HepG2 (cell line): Measurements from ENCODE around the gene RPL22L1. TPM values are rescaled to one million over a fixed set of nuclear protein-coding genes. Genes with fewer than 3 reads are reported as not detected.

ENCODE experiments used
- ATAC-seq: fragments of 200-7000 bp; cut with Tn5 transposase; 3 replicates; pipeline ENCODE4 v1.9.1; 2020; ENCODE audit warnings: mild to moderate bottlenecking, moderate library complexity
- BruUV-seq: library from RNA; stranded (reverse); fragments of 400-500 nt; replicated peaks from 2 replicates; lab custom pipeline; 2021; lab: Mats Ljungman, UMichigan
- CTCF ChIA-PET: fragments of 300-600 bp; formaldehyde crosslinking; extraction: SDS; loops from one replicate; lab custom pipeline; 2021; ENCODE audit warnings: low total read pairs, inconsistent platforms, low intra/inter-chr PET ratio; lab: Yijun Ruan, JAX
- POLR2A ChIA-PET: fragments of 350-600 bp; sonication (Branson Sonifier 250); formaldehyde crosslinking; loops from one replicate; lab custom pipeline; 2020; ENCODE audit warnings: antibody characterized with exemption, inconsistent platforms; lab: Yijun Ruan, JAX
- DNase-seq: peaks from one replicate; pipeline ENCODE4 v3.0.0-alpha.2; 2015; ENCODE audit warnings: low spot score
- FAIRE-seq: peaks from 3 replicates; lab custom pipeline; 2011; peaks lifted over from hg19 to GRCh38; lab: Jason Lieb, UNC
- H2AFZ ChIP-seq: one replicate; pipeline ENCODE4 v1.6.1; 2011; ENCODE audit warnings: low read length, inconsistent platforms
- H3K27ac ChIP-seq: fragments of 300-600 bp; 3 replicates; pipeline ENCODE4 v1.8.0; 2011; ENCODE audit warnings: mixed run types, mild to moderate bottlenecking, mixed read lengths, low read length, inconsistent platforms; ENCODE audit not compliant: insufficient read depth; ENCODE audit errors: extremely low read length
- H3K27me3 ChIP-seq, 2 experiments: fragments of 200-600 bp in 1 of 2; 2 replicates in 1 of 2; 3 replicates in 1 of 2; pipeline versions ENCODE4 v1.6.0 to v1.8.0; 2011; ENCODE audit warnings: low read length in 2 of 2, mild to moderate bottlenecking in 2 of 2, moderate library complexity in 2 of 2, inconsistent platforms in 1 of 2; ENCODE audit not compliant: insufficient read depth in 2 of 2, control insufficient read depth in 1 of 2
- H3K36me3 ChIP-seq, 2 experiments: fragments of 200-600 bp in 1 of 2; replicated peaks in 1 of 2; 2 replicates in 1 of 2; 3 replicates in 1 of 2; pipeline versions ENCODE4 v1.5.1 to v1.8.0; 2011; ENCODE audit warnings: low read length in 2 of 2, inconsistent platforms in 1 of 2; ENCODE audit not compliant: insufficient read depth in 2 of 2, control insufficient read depth in 1 of 2
- H3K4me1 ChIP-seq: 2 replicates; pipeline ENCODE4 v1.5.1; 2012; ENCODE audit warnings: low read length, inconsistent platforms; ENCODE audit not compliant: insufficient read depth
- H3K4me2 ChIP-seq: 2 replicates; pipeline ENCODE4 v1.6.0; 2011; ENCODE audit warnings: low read depth, low read length, inconsistent platforms
- H3K4me3 ChIP-seq, 3 experiments: fragments of 200-600 bp in 1 of 3; sonication (generic), shearing (Covaris generic) in 1 of 3; replicated peaks in 1 of 3; 2 replicates each; pipeline ENCODE4 v1.5.1; 2011 to 2016; ENCODE audit warnings: low read length in 3 of 3, inconsistent platforms in 2 of 3, low read depth in 2 of 3, mild to moderate bottlenecking in 2 of 3, control low read depth in 1 of 3, mixed read lengths in 1 of 3; ENCODE audit not compliant: insufficient read depth in 1 of 3
- H3K79me2 ChIP-seq: one replicate; pipeline ENCODE4 v1.6.1; 2011; ENCODE audit warnings: low read length, inconsistent platforms; ENCODE audit not compliant: insufficient read depth
- H3K9ac ChIP-seq: 2 replicates; pipeline ENCODE4 v1.6.0; 2011; ENCODE audit warnings: mild to moderate bottlenecking, low read depth, low read length, inconsistent platforms; ENCODE audit not compliant: insufficient read depth
- H3K9me3 ChIP-seq: 2 replicates; pipeline ENCODE4 v1.5.1; 2012; ENCODE audit warnings: mild to moderate bottlenecking, low read length
- H4K20me1 ChIP-seq: 2 replicates; pipeline ENCODE4 v1.6.0; 2011; ENCODE audit warnings: inconsistent platforms, mild to moderate bottlenecking, low read length, moderate library complexity; ENCODE audit not compliant: insufficient read depth
- HOXA9 ChIP-seq: sonication (generic); formaldehyde crosslinking; IDR thresholded peaks from 2 replicates; pipeline ENCODE4 v1.8.1; 2022; ENCODE audit warnings: missing genetic modification reagents, mild to moderate bottlenecking, moderate library complexity, borderline replicate concordance
- KIAA2018 ChIP-seq: sonication (generic); formaldehyde crosslinking; IDR thresholded peaks from 2 replicates; pipeline ENCODE4 v1.5.0; 2020; ENCODE audit warnings: mild to moderate bottlenecking, missing genetic modification reagents, borderline replicate concordance
- NKX3-1 ChIP-seq: sonication (generic); formaldehyde crosslinking; IDR thresholded peaks from 2 replicates; pipeline ENCODE4 v1.5.0; 2020; ENCODE audit warnings: missing genetic modification reagents
- POLR2A ChIP-seq, 2 experiments: IDR thresholded peaks; 2 replicates each; pipeline ENCODE4 v1.6.1; 2011; ENCODE audit warnings: low read depth in 2 of 2, low read length in 2 of 2, mild to moderate bottlenecking in 1 of 2, moderate library complexity in 1 of 2; ENCODE audit not compliant: insufficient read depth in 1 of 2
- YY1 ChIP-seq: IDR thresholded peaks from 2 replicates; pipeline ENCODE4 v1.6.1; 2011; ENCODE audit warnings: low read length, low read depth, moderate library complexity, mild to moderate bottlenecking; ENCODE audit not compliant: insufficient read depth, insufficient replicate concordance
- ZNF674 ChIP-seq: sonication (generic); formaldehyde crosslinking; IDR thresholded peaks from 2 replicates; pipeline ENCODE4 v1.5.0; 2020; ENCODE audit warnings: low read depth, mild to moderate bottlenecking, missing genetic modification reagents
- ZNF761 ChIP-seq: sonication (generic); formaldehyde crosslinking; conservative IDR thresholded peaks from 2 replicates; pipeline ENCODE4 v1.4.0; 2020; ENCODE audit warnings: mild to moderate bottlenecking, missing genetic modification reagents
- WGBS: methylation state at CpG from one replicate; pipeline ENCODE4 v1.1.6; 2017; ENCODE audit warnings: low lambda C conversion rate; 5-methylcytosine and 5-hydroxymethylcytosine counted together
- in situ Hi-C: cut with HindIII; loops from 2 replicates; pipeline ENCODE4 v1.10.0; 2017; ENCODE audit warnings: low pct_unique_long_range_greater_than_20kb; ENCODE audit not compliant: extremely low pct_ligation_motif_present
- intact Hi-C: fragments of 100-400 bp; cut with micrococcal nuclease; formaldehyde crosslinking; loops from one replicate; pipeline ENCODE4 v1.10.0; 2022; ENCODE audit not compliant: unreplicated experiment
- polyA plus RNA-seq, 8 experiments: library from polyadenylated mRNA; depleted of rRNA in 3 of 8; stranded (reverse) in 7 of 8; unstranded in 1 of 8; fragments of >200 nt; fragmentation: Illumina TruSeq in 4 of 8; extraction: Trizol in 4 of 8; gene quantifications; 2 replicates each; pipeline versions ENCODE4 v1.2.1 to v1.2.3, GENCODE V29; 2011 to 2016; ENCODE audit warnings: low read depth in 4 of 8, missing spikeins in 1 of 8, mixed read lengths in 1 of 8; ENCODE audit not compliant: insufficient read depth in 1 of 8
- total RNA-seq, 5 experiments: library from RNA; depleted of rRNA; stranded (reverse); fragments of >200 nt; fragmentation: Illumina TruSeq; extraction: Trizol; gene quantifications; 2 replicates each; pipeline ENCODE4 v1.2.3, GENCODE V29; 2016; ENCODE audit warnings: low read depth in 1 of 5
- TF ChIP-seq, protein P1 (sequence below): sonication (generic); formaldehyde crosslinking; IDR thresholded peaks from 2 replicates; pipeline ENCODE4 v1.8.0; 2023; ENCODE audit warnings: mild to moderate bottlenecking, missing genetic modification reagents
- TF ChIP-seq, protein P2 (sequence below): IDR thresholded peaks from 2 replicates; pipeline ENCODE4 v1.6.1; 2016

The RPL22L1 gene
- total and polyA plus RNA-seq, 2 of the 13 experiments (the other 11 are each of a cell fraction or from before 2014, with no cell fraction given) = 42.7 to 152 TPM

- H3K9ac ChIP-seq = no peak overlapping the region
- no TSS peak for BruUV-seq
- H4K20me1 ChIP-seq = no peaks in the 10 kb centered on the region
- no peaks in the 10 kb centered on the region; a peak in 1 of 5 replicates for H3K36me3 ChIP-seq
- no peaks in the 10 kb centered on the region for H3K9me3 ChIP-seq
- in situ Hi-C loops (no loop called here), intact Hi-C loops (no loop called here)
- FAIRE-seq = no peak
- CTCF ChIA-PET = no interaction called here
- H3K79me2 ChIP-seq = no peaks in the 10 kb centered on the region
- no peaks in the 10 kb centered on the region for H3K27me3 ChIP-seq
- no peak for DNase-seq
- TF ChIP-seq, protein P1, sequence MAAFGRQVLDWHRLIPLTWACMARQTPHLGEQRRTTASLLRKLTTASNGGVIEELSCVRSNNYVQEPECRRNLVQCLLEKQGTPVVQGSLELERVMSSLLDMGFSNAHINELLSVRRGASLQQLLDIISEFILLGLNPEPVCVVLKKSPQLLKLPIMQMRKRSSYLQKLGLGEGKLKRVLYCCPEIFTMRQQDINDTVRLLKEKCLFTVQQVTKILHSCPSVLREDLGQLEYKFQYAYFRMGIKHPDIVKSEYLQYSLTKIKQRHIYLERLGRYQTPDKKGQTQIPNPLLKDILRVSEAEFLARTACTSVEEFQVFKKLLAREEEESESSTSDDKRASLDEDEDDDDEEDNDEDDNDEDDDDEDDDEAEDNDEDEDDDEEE (CRISPR knock-in tag) = no peak
- no peak for TF ChIP-seq ZNF674 (CRISPR knock-in tag)
- TF ChIP-seq YY1 = no peak
- TF ChIP-seq, protein P2, sequence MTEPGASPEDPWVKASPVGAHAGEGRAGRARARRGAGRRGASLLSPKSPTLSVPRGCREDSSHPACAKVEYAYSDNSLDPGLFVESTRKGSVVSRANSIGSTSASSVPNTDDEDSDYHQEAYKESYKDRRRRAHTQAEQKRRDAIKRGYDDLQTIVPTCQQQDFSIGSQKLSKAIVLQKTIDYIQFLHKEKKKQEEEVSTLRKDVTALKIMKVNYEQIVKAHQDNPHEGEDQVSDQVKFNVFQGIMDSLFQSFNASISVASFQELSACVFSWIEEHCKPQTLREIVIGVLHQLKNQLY (CRISPR knock-in tag) = no peak
- TF ChIP-seq NKX3-1 (CRISPR knock-in tag) = no peak
- TF ChIP-seq, all 625 proteins: peak for 0
- no peak overlapping the region for H3K4me3 ChIP-seq
- H3K4me2 ChIP-seq = no peak overlapping the region
- H3K4me1 ChIP-seq = peaks cover 23% of the 10 kb centered on the region
- H2AFZ ChIP-seq = no peak overlapping the region
- no peak for ATAC-seq
- POLR2A ChIA-PET = no interaction called here
- no peak overlapping the region for H3K27ac ChIP-seq
- 97% methylated on average over 3 of the region's 3 CpGs for WGBS
These were observed 33.1 kb upstream of the RPL22L1 start for GRCh38 chr3:170903123-170903522.

GRCh38 chr3:170899455-170899854, 29.5 kb upstream of the RPL22L1 start:
- H3K4me1 ChIP-seq = no peaks in the 10 kb centered on the region
- peaks cover 7% of the 10 kb centered on the region; the same call in 1 of the 2 replicates for H3K9me3 ChIP-seq
- no peak for DNase-seq
- no peaks in the 10 kb centered on the region for H3K27me3 ChIP-seq
- H3K79me2 ChIP-seq = no peaks in the 10 kb centered on the region
- ATAC-seq = no peak
- no peak overlapping the region for H3K27ac ChIP-seq
- 100% methylated on average over 1 of the region's 1 CpG for WGBS
- in situ Hi-C loops = no loop called here
- CTCF ChIA-PET = no interaction called here
- H2AFZ ChIP-seq = no peak overlapping the region
- no peak for FAIRE-seq
- H3K4me2 ChIP-seq = no peak overlapping the region
- POLR2A ChIA-PET = no interaction called here
- BruUV-seq = no TSS peak
- no peak overlapping the region for H3K9ac ChIP-seq
- no peaks in the 10 kb centered on the region; a peak in 1 of 5 replicates for H3K36me3 ChIP-seq
- H3K4me3 ChIP-seq = no peak overlapping the region
- intact Hi-C loops = no loop called here
- H4K20me1 ChIP-seq = no peaks in the 10 kb centered on the region
- TF ChIP-seq ZNF761 (CRISPR knock-in tag) (no peak), HOXA9 (no peak), KIAA2018 (CRISPR knock-in tag) (no peak), POLR2A (IDR thresholded peaks at IDR 0.05; ENCODE audit: insufficient read depth in 1 of 2, low read depth in 2 of 2, low read length in 2 of 2) (no peak)
